RPMI8226 (cell line): Measurements from ENCODE around the gene HEG1.
"Not testable (repeated sequence)": the region's sequence is repeated elsewhere in the genome, so short reads cannot be mapped to it uniquely, and the experiment has no call there.

ENCODE experiments used
- DNase-seq: peaks from one replicate; pipeline ENCODE4 v3.0.0-alpha.2; 2015

HEG1 gene

GRCh38 chr3:125055913-125056745 lies at the start of gene HEG1:
Gene HEG1, minus strand, starts transcription at chr3:125055997. Its CDS starts 107 bp downstream, at chr3:125055890.
- DNase-seq = peak; percentile 67

- no peak for DNase-seq
Observed at GRCh38 chr3:125105116-125105515, 49.3 kb upstream of the HEG1 start.

GRCh38 chr3:125104639-125105038 lies 48.8 kb upstream of the HEG1 start:
- no peak for DNase-seq

- no peak for DNase-seq
Observed at GRCh38 chr3:125103406-125103805, 47.6 kb upstream of the HEG1 start.

GRCh38 chr3:125102470-125102869 lies 46.7 kb upstream of the HEG1 start:
- DNase-seq = no peak

- no peak for DNase-seq
Observed at GRCh38 chr3:125098611-125099291, 43.0 kb upstream of the HEG1 start.

- no peak for DNase-seq
Observed at GRCh38 chr3:125090649-125091048, 34.9 kb upstream of the HEG1 start.

- no peak for DNase-seq
Observed at GRCh38 chr3:125087768-125088391, 32.1 kb upstream of the HEG1 start.

GRCh38 chr3:125085166-125085565 lies 29.4 kb upstream of the HEG1 start:
- DNase-seq = no peak

GRCh38 chr3:125083776-125084175 lies 28.0 kb upstream of the HEG1 start:
- no peak for DNase-seq

- DNase-seq = not testable (repeated sequence)
Observed at GRCh38 chr3:125082339-125082738, 26.5 kb upstream of the HEG1 start.

GRCh38 chr3:125080077-125080476 lies 24.3 kb upstream of the HEG1 start:
- DNase-seq = no peak

GRCh38 chr3:125079675-125080045 lies 23.9 kb upstream of the HEG1 start:
- DNase-seq = no peak

- DNase-seq = no peak
Observed at GRCh38 chr3:125078951-125079674, 23.3 kb upstream of the HEG1 start.

- no peak for DNase-seq
Observed at GRCh38 chr3:125077864-125078263, 22.1 kb upstream of the HEG1 start.

- DNase-seq = no peak
Observed at GRCh38 chr3:125076464-125076863, 20.7 kb upstream of the HEG1 start.

GRCh38 chr3:125075738-125076137 lies 19.9 kb upstream of the HEG1 start:
- DNase-seq = no peak

GRCh38 chr3:125073390-125073905 lies 17.7 kb upstream of the HEG1 start:
- no peak for DNase-seq

- DNase-seq = no peak
Observed at GRCh38 chr3:125072749-125073389, 17.1 kb upstream of the HEG1 start.

GRCh38 chr3:125072301-125072700 lies 16.5 kb upstream of the HEG1 start:
- DNase-seq = no peak

- DNase-seq = no peak
Observed at GRCh38 chr3:125069968-125070745, 14.4 kb upstream of the HEG1 start.

- DNase-seq = no peak
Observed at GRCh38 chr3:125069452-125069851, 13.7 kb upstream of the HEG1 start.
